A673 (cell line): ENCODE data around the gene XRCC1.

ENCODE experiments used
- CTCF ChIP-seq: fragments of 300-800, 200-600 bp; sonication (generic); conservative IDR thresholded peaks from 2 replicates; pipeline ENCODE4 v1.5.1; 2017; ENCODE audit warnings: low read depth, mild to moderate bottlenecking, antibody characterized with exemption, low read length, moderate library complexity, mixed read lengths
- EZH2 ChIP-seq: fragments of 200-600 bp; sonication (generic); IDR thresholded peaks from 2 replicates; pipeline ENCODE4 v1.6.1; 2017; ENCODE audit warnings: borderline replicate concordance, low read depth, mild to moderate bottlenecking, mixed read lengths, antibody characterized with exemption, low read length; ENCODE audit not compliant: poor library complexity, severe bottlenecking

- TF ChIP-seq CTCF (no peak), EZH2 (no peak)
Measured at GRCh38 chr19:43605875-43606568, 30.7 kb upstream of the XRCC1 start.
